ENCODE results near the gene TP53I13.

TP53I13 gene

GRCh38 chr17:29615492-29616299 is 47.2 kb downstream of the TP53I13 start:
- DNase-seq (ENCODE audit: low spot score) (no peak), FAIRE-seq (no peak)

- FAIRE-seq (no peak), DNase-seq (ENCODE audit: low spot score) (no peak)
Measured at GRCh38 chr17:29616300-29617048, 48.0 kb downstream of the TP53I13 start.

- FAIRE-seq = no peak
Measured at GRCh38 chr17:29617125-29617480, 48.6 kb downstream of the TP53I13 start.

GRCh38 chr17:29617481-29618271 is 49.2 kb downstream of the TP53I13 start:
- FAIRE-seq = no peak
- no peak for DNase-seq (ENCODE audit: low spot score)

More at GRCh38 chr17:29617125-29617480, 48.6 kb downstream of the TP53I13 start:
- no peak for DNase-seq (ENCODE audit: low spot score)

GRCh38 chr17:29618272-29619065 is 50.0 kb downstream of the TP53I13 start:
- no peak for FAIRE-seq
- no peak for DNase-seq (ENCODE audit: low spot score)

DNA sequence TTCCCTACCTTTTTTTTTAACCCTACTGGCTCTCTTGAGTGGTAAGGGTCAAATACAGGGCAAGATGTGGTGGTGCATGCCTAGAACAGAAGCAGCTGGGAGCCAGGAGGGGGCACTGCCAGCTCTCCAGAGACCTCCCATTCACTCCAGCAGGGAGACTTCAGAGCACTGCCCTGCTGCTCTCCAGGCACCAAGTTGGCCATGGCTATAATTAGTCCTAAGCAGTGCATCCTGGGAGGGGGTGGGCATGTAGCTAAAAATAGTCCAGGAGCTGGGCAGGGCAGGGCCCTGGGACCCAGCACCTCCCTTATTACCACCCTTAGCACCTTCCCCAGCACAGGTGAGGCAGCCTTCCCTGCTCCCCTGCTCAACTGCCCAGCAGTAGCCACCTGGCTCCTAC is 50.8 kb downstream of the TP53I13 start:
- FAIRE-seq (no peak), DNase-seq (ENCODE audit: low spot score) (no peak)

- FAIRE-seq = no peak
- no peak for DNase-seq (ENCODE audit: low spot score)
Measured at GRCh38 chr17:29620271-29620670, 51.8 kb downstream of the TP53I13 start.

GRCh38 chr17:29620779-29621500 is 52.4 kb downstream of the TP53I13 start:
- FAIRE-seq (no peak), DNase-seq (ENCODE audit: low spot score) (no peak)

DNA sequence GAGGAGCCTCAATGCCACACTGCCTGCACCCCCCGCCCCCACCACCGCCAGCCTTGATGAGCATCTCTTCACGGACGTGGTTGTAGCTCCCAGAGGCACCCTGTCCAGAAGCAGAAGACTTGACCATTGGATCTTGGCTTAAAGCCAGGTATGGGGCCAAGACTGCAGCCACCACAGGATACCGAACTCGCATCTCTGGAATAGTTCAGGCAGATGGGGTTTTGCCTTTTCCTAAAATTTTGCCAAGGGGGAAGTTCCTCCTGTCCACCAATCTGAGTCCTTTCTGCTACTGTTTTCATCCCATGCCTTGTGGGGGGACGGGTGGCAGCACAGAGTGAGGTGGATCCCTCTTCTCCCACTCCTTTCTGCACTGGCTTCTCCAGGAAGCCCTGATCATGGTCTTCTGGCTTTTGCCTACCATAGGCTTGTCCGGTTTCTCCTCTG is 53.3 kb downstream of the TP53I13 start:
- FAIRE-seq = no peak
- no peak for DNase-seq (ENCODE audit: low spot score)

Data from RCC 7860 (cell line).